ENCODE results near the gene PFDN1.

The PFDN1 gene

DNA sequence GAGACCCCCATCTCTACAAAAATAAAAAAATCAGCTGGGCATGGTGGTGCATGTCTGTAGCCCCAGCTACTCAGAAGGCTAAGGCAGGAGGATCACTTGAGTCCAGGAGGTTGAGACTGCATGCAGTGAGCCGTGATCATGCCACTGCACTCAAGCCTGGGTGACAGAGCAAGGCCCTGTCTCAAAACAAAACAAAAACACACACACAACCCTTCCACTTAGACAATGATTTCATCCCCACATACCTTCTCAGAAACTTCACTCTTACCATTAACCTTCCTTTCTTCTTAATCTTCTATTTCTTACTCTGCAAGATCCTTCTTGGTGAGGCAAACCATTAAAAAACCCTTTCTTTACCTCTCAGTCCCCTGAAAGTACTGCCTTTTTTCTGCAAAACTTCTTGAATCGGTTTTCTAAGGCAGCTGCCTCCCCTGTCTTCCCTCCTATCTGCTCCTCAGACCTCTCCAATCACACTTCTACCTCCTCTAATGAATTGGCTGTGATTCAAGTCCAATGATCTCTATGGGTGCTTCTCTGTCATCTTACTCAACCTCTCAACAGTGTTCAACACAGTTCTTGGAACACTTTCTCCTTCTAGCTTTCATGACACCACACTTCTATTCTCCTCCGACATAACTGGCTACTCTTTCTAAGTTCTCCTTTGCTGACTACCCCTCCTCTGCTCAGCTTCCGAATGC lies 47.3 kb downstream of the PFDN1 start:
- DNase-seq = no peak

DNA sequence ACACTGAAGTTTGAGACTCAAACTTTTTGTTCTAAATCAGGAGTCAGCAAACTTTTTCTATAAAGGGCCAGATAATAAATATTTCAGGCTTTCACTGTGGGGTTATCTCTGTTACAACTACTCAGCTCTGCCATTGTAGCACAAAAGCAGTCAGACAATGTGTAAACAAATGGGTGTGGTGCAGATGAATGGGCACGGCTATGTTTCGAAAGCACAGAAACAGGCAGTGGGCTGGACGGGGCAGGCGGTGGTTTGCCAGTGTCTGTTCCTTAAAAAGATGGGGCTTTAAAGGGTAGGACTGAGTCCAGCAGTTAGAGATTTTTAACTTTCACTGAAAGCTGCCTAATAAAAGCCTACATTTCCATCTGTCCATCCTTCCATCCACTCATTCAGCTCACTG lies 48.9 kb downstream of the PFDN1 start:
- peak; percentile 39 for DNase-seq

DNA sequence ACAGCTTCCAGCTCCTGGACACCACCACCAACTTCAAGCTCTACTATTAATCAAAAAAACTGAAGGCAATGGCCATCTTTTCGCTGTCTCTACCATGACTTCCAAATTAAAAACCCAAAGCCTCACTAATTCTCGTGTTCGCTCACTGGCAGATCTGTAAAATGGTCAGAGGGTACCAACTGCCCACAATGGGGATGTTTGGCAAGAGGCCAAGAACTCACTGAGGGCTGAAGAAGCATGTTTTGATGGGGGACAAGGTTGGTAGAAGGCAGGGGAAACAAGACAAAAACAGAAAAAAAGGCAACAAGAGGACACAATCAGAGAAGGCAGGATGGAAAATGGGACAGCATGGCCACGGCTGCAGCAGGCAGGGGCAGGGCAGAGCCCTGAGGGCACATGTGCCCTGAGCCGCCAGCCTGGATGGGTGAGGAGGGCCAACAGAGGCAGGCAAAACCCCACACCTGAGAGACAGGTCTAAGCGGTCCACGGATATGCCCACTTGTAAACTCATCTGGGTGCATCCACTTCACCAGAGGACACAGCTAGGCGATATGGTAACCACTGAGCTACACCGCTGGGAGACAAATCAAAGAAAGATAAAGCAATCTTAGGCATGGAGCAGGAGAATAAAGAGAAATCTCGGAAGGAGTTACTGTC lies 50.3 kb downstream of the PFDN1 start:
- DNase-seq = no peak

DNA sequence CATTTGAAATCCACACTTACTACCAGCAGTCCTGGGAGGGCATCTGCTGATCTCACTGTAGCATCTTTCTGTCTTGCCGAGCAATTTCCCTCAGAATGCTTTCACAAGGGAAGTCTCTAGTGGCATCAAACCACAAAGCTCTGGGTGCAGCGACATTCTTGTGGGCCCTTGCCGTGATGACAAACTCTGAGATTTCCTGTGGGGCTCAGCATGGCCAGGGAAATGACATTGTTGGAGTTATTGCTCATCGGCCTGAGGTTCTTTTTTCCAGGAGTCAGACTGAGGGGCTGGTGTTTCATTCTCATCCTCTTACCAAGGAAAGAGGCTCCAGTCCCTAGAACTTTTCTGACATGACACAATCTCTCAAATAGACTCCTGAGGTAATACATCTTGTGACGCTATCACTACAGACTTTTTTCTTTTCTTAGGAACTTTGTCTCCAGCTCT lies 51.4 kb downstream of the PFDN1 start:
- no peak for DNase-seq

DNA sequence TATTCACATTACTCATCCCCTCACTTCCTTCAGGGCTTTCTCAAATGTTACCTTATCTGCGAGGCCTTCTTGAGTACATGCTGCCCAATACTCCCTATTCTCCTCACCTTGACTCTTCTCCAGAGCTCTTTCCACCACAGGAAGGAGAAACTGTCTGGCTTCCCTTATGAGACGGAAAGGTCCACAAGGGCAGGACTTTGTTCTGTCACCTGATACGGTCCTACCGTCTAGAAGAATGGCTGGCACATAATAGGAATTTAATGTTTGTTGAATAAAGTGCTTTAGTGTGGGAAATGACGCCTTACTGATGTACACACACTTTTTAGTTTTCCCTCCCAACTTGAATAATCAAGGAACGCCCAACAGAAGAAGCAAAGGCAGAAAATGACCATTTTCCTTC lies 52.5 kb downstream of the PFDN1 start:
- no peak for DNase-seq

DNA sequence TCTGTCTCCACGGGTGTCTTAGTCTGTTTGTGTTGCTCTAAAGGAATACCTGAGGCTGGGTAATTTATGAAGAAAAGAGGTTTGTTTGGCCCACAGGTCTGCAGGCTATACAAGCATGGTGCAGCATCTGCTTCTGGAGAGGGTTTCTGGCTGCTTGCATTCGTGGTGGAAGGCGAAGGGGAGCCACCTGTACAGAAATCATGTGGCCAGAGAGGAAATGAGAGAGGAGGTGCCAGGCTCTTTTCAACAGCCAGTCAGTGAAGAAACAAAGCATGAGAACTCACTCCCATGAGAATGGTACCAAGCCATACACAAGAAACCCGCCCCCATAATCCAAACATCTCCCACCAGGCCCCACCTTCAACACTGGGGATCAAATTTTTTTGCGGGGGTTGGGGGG lies 53.4 kb downstream of the PFDN1 start:
- no peak for DNase-seq

DNA sequence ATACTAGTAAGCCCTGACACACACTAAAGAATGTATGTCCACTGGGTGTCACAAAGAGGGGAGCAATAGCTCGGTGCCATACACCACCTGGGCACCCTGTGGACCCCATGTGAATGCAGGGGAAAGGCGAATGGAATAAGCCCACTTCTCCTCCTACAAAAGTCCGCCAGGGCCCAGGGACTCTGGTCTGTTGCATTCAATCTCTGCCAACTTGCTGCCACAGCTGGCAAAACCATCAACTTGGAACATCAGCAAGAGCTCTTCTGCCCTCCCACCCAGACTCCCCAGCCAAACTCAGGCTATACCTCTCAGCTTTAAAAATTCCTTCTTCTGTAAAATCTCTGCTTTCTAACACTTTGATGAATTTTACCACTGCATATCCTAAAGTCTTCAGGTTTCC lies 54.5 kb downstream of the PFDN1 start:
- DNase-seq = no peak

DNA sequence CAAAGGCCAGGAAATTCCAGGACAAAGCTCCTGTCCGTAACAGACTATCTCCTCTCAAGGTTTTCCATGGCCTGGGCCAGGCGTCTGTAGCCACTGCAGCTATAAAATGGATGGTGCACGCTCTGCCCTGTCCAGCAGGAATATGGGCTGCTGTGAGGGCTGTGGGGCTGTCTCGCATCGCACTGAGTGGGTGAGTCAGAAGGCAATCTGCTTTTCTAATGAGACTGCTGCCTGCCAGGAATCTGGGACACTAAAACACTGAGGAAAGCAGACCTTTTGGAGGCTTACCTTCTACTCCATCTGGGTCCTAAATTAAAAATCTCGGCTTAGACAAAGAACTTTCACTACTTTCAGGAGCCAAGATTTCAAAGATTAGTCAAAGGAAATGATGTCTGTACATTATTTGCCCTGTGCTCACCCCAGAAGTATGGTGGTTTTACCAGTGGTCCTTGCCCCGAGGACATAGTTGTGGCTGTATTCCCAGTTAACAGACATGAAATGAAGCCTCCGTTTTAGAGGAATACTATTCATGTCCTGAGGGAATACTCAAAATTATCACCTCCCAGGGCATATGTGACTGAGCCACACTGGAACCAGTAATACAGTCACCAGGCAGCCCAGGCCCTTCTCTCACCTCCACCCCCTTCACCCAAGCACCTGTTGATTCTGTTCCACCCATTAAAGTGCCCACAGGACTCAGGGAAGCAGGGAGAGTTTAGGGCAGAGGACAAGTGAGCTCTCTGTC lies 56.4 kb downstream of the PFDN1 start:
- DNase-seq = no peak

DNA sequence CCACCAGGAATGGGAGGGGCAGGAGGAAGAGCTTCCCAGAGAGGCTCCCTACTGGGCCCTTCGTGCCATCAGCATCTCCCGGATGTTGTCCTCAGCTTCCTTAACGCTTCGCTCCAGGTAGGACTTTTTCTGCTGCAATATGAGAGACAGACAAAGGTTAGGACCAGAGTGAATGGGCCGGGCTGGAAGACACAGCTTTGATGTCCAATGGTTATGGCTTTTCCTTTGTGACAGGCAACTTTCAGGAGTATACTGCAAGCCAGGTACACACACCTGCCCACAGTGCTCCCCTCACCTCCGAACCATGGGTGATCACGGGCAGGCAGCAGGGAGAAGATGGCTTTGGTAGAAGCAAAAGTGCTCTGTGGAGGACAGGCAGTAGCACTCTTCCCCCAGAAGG lies 57.0 kb downstream of the PFDN1 start:
- DNase-seq = no peak

DNA sequence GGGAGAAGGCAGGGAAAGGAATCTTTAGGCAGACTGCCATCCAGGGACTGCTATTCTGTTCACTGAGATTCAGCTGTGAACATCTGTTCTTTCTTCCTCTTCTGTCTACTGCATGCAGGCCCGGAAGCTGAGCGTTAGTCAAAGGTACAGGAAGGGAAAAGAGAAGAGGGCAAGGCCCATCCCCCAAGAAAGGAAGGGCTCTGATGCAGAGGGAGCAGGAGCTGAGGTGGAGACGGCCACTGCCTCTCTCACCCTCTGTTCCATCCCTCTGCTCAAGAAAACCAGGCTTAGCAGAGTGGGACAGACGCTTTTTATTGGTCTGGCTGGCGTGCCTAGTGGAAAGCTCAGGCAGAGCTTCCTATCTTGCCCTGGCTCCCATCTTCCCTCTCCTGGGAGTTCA lies 57.6 kb downstream of the PFDN1 start:
- DNase-seq = no peak

DNA sequence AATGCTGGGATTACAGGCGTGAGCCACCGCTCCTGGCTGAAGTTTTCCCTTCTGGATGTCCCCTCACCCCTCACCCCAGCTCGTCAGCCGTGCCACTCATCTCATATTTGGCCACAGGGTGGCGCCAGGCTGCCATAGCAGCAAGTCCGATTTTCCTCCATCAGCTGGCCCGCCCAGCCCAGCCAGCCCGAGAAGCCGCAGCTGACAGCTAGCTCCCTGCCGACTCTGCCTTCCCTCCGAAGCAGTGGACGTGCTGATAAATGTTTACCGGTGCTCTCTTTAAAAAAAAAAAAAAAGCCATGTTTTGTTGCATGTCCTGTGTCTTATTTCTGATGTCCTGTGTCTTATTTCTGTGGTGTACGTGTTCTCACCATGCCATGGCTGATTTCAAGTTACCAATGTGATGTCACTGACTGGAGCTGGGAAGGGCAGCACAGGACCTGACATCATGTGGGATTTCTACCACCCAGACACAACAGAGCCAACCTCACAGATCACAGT lies 58.3 kb downstream of the PFDN1 start:
- DNase-seq = peak; percentile 86

DNA sequence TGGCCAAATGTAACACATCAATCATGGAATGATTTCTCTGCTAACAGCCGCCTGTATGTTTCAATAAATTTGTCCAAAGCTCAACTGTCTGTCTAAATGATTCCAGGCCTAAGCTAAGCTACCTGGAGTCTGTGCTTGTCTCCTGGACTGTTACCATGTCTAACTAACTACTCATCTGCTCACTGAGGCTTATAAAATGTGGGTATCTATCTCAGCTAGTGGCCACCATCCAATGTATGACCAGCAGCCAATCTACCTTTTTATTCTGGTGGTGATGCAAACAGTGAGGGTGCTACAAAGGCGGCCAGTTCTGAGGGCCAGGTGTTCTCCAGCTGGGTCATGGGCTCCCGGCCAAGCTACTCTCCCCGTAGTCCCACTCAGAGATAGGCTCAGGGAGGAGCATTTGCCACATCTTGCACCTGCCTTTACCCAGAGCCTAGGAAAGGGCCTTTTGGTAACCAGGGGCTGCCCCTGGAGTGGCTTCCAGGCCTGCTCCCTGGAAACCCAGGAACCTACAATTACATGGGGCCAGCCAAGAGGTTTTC lies 59.1 kb downstream of the PFDN1 start:
- DNase-seq = peak; percentile 79

DNA sequence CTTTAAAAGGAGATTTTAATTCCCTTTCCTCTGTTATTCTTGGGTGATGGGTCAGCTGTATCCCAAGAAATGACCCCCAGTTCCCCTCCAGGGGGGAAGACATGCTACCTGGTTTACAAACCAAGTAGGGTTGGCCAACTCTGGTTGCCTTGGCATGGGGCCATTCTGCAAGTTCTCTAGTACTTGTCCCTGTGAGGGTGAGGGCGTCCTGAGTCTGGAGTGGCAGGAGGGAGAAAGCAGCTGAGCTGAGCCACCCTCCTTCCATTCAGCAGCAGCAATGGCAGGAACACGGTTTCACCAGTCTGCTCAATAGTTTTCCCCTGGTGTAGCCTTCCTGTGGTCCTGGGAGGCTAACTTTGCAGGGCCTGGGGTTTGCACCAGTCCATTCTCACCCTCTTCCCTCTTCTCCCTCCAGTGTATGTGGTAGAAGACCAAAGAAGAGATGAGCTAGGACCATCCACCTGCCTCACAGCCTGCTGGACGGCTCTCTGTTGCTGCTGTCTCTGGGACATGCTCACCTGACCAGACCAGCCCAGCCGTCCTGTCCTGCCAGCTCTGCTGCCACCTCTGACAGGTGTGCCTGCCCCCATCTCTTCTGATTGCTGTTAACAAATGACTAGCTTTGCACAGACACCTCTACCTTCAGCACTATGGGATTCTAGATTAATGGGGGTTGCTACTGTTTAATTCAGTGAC lies 59.9 kb downstream of the PFDN1 start:
- no peak for DNase-seq

DNA sequence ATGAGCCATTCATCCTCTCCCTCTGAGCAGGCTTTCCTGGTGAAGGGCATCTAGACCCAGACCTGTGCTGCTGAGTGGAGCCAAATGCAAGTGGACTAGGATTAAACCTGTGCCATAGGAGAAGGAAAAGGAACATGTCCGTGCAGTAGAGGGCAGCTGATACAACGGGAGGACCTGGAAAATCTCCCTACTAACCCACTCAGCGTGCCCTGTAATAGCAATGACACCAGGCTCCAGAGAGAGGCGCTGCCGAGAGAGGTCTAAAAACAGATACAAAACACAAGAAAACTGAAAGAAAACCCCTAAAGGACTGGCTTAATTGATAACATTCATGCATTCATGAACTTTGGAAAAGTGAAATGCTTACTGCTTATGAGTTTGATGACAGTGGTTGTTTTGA lies 60.8 kb downstream of the PFDN1 start:
- DNase-seq = peak; percentile 24

DNA sequence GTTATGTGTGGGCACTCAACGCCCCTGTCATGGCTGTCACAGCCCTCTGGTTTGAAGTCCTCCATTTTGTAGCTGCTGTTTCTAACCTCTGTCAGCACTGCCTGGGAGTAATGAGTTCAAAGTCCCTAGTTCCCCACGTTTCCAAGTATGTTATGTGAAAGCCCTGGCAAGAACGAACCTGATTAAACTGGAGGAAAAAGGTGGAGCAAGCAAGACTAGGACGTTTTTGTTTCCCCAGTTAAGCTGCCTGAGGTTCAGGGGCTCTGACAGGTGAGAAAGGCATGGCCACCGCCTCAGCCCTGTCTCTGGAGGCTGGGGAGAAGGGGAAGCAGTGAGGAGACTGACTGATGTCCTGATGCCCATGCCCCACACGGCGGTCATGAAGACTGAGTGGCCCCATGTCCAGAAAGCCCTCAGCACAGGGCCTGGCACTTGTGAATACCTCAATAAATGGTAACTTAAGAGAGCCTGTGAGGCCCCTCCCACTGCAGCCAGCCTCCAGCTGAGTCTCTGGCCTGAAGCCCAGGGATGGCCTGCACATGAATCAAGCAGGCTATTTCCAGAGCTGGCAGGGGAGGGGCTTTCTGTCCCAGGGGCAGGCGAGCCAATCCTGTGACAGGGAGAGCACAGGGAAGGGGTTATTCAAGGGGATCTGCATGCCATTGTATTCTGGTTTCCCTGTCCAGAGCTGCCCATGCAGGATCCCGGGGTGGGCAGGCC lies 61.8 kb downstream of the PFDN1 start:
- DNase-seq = peak; percentile 94

DNA sequence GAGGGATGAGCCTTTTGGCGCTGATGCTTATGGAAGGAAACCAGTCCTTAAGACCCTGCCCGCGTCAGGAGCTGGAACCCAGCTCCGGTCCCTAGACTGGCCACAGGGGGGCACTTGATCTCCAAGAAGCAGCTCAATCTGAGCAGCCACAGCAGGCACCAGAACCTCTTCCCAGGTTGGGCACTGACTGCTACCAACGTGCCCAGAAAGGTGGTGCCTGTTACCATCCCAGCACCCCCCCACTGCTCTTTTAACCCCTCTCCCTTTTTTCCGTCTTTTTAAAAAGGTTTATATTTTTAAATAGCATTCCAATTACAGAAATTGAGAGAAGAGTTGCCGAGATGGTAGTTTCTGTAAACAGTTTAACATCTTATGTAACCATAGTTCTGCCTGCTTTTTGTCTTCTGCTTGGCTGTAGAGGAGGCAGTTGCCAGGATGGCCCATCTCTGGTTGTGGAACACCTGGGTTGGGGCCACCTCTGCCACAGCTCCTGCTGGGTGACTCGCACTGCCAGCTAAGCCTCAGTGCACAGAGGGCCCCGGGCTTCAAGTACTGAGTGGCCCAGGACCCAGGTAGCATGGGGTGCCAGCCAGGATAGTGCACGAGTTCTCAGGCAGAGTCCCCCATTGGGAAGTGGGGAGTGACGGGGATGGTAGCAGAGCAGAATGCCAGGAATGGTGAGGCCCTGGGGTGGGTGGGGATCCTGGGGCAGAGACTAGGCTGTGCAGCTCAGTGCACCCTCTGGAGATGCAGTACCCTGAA lies 62.8 kb downstream of the PFDN1 start:
- peak; percentile 60 for DNase-seq

DNA sequence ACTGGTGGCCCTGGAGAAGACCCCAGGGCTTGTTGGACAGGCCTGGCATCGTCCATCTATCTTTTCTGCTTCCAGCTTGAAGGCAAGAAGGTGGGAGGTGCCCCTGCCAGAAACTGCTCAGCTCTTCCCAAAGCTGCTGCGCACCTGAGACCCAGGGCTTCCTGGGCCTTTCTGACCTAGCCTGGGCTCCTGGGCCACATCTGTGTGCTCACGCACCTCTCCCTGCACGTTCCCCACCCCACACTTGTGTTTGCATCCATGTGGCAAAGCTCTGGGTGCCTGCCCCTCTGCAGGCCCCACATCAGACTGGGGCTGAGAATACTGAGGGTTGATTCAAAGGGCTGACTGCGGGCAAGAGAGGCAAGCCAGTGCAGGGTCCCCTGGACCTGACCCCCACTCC lies 63.4 kb downstream of the PFDN1 start:
- DNase-seq = no peak

DNA sequence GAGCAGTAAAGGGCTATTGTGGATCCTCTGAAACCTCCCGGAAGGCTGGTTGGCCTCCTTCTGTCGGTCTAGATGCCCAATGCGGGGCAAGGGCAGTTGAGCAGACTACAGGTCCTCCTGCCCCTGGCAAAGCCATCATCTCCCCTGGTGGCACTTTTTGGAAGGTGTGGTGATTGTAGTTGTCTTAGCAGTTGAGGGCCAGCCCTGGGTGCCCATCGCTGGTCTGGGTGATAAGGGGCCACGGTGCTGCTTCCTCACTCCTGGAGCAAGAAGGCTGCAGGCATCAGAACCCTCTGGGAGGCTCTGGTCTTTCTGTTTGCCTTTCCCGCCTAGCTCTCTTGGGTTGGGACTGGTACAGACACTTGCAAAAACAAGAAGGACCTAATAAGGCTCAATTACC lies 64.1 kb downstream of the PFDN1 start:
- DNase-seq = no peak

DNA sequence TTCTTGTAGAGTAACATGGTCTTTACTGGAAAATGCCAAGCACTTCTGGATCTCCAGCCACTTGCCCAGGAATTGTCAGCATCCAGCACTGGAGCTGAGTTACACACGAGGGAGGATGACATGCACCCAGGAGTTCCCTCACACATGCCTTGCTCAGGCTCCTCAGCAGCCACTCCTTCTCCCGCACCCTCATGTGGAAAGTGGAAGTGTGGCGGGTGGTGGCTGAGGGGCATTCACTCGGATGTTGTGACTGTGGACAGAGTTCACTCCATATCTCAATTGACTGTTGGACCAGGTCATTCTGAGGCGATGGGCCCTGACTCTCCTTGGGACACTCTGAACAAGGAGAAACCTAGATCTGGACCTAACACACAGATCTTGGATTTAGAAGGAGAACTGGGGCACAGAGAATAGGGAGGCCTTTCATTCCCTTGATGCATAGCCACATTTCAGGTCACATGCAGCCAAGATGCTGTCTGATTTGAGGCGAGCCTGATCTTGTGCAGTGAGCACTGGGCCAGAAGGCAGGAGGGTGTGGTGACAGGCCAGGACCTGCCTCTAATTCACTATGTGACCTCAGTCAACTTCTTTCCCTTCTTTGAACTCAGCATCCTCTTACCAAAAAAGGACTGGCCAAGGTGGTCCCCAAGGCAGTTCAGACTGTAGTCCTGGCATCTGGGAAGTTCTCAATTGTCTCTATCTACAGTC lies 65.9 kb downstream of the PFDN1 start:
- no peak for DNase-seq

DNA sequence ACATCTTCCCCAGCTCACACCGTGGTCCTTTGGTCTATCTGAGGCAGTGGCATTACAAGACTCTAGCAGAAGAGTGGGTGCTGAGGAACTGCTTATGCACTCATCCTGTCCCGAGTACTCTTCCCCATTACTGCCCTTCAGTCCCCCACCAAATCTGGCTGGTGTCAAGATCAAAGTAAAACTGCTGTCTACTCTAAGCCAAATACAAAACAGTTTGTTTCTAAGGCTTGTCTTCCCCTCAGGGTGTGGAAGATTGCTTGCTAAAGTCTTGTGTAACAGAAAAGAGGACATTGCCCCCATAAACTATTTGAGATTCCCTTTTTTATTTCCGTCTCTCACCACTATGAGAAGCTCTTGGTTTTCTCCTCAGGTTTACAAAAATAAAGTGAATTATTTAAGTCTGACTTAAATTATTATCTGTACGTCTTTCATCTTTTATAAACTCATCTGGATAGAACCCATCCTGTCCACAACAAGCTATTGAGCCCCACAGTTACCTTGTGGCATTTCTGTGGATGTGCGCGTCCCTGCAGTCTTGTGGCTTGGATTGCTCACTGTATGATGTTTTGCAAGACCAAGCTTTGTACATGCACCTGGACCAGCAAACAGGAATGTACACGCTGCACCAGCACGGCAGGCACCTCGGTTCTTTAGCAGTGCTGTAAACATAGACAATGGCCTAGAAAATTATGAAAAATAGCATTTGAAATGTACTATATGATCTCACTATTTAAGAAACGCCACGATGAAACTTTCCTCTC lies 66.9 kb downstream of the PFDN1 start:
- no peak for DNase-seq
